Fibroblast of pulmonary artery (primary cell): ENCODE measurements around the gene CPT1A.

Experiments used
- DNase-seq: peaks from one replicate; pipeline ENCODE4 v3.0.0-alpha.2; 2010; ENCODE audit warnings: low read depth
- H3K4me3 ChIP-seq: replicated peaks from 2 replicates; pipeline ENCODE4 v1.5.1; 2011; ENCODE audit warnings: low read depth, mild to moderate bottlenecking, control low read depth, low read length, moderate library complexity
- TF ChIP-seq, protein P1 (sequence below): IDR thresholded peaks from 2 replicates; pipeline ENCODE4 v1.5.1; 2011; ENCODE audit warnings: mild to moderate bottlenecking, control low read depth, low read length, inconsistent platforms; ENCODE audit errors: missing control alignments

Gene CPT1A

DNA sequence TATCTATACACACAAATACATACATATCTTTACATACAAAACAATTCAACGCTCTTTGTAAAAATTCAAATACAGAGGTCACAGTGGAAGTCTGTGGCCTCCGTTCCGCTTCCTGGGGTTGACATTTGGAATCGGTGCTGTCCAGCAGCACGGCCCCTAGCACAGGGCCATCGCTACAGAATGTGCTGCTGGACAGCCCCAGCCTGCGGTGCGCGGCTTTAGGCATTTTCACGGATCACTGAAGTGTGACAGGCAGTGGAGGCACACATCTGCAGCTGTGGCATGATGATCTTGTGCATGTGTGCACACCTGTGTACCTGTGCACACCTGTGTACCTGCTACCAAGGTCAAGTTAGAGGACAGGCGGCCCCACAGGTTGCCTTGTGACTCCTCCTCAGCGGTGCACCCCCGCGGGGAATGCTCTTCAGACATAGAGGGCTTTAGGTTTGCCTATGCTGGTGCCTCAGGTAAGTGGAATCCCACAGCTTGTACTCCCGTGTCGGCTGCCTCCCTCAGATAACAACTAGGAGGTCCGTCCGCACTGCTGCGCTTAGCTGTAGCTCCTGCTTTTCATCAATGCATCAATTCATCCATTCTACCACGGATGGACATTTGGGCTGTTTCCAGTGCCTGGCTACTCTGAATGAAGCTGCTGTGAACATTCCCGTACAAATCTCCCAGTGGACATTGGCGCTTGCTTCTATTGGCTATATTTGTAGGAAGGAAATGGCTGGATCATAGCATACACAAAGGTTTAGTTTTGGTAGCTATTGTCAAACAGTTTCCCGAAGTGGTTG is 127.5 kb downstream of the CPT1A start:
- DNase-seq: no peak
- H3K4me3 ChIP-seq: no peak overlapping the region
- TF ChIP-seq, protein P1, sequence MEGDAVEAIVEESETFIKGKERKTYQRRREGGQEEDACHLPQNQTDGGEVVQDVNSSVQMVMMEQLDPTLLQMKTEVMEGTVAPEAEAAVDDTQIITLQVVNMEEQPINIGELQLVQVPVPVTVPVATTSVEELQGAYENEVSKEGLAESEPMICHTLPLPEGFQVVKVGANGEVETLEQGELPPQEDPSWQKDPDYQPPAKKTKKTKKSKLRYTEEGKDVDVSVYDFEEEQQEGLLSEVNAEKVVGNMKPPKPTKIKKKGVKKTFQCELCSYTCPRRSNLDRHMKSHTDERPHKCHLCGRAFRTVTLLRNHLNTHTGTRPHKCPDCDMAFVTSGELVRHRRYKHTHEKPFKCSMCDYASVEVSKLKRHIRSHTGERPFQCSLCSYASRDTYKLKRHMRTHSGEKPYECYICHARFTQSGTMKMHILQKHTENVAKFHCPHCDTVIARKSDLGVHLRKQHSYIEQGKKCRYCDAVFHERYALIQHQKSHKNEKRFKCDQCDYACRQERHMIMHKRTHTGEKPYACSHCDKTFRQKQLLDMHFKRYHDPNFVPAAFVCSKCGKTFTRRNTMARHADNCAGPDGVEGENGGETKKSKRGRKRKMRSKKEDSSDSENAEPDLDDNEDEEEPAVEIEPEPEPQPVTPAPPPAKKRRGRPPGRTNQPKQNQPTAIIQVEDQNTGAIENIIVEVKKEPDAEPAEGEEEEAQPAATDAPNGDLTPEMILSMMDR: no peak

DNA sequence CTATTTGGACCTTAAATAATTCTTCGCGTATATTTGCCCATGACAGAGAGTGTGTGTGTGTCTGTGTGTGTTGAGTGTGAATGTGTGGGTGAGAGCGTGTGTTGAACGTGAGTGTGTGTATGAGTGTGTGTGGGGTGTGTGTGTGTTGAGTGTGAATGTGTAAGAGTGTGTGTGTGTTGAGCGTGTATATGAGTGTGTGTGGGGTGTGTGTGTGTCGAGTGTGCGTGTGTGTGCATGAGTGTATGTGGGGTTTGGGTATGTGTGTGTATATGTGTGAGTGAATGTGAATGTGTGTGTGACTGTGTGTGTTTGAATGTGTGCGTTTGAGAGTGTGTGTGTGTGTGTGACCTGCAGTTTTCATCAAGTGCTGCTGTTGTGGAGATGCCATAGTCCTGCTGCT is 130.6 kb downstream of the CPT1A start:
- H3K4me3 ChIP-seq: no peak overlapping the region
- DNase-seq: no peak
- TF ChIP-seq, protein P1: no peak

DNA sequence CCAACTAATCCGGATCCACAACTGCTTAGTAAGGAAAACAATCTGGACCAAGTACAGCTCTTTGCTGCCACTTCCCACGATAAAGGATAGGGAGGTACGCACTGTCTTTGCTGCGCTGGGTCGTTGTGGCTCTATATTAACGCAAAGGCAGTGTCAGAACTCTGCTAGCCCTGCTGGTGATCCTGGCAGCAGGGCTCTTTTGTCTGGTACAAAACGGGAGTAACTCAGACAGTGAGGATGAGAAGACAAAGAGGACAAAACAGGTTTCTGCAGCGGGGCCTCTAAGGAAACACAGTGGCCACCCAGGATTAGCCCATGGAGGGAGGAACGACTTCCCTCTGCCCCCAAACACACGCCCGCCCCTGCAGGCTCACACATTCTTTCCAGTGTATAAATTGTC is 131.3 kb downstream of the CPT1A start:
- no peak overlapping the region for H3K4me3 ChIP-seq
- TF ChIP-seq, protein P1: no peak
- DNase-seq: no peak

DNA sequence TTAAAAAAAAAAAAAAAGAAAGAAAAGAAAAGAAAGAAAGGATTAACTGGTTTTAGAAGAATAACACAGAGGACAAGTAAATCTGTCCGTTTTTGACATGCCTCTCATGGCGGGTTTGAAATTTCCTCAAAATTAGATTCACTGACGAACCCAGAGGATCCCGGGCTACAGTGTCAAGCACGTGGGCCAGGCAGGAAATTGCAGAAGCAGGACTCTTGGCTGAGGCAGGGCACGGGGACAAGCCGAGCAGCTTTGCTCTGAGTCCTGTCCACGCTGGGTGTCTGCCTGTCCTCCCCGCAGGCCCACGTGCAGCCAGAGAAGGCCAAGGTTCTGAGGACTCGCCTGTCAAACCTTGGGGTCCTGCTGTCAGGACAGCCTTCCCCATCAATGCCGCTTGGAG is 132.7 kb downstream of the CPT1A start:
- DNase-seq: no peak

DNA sequence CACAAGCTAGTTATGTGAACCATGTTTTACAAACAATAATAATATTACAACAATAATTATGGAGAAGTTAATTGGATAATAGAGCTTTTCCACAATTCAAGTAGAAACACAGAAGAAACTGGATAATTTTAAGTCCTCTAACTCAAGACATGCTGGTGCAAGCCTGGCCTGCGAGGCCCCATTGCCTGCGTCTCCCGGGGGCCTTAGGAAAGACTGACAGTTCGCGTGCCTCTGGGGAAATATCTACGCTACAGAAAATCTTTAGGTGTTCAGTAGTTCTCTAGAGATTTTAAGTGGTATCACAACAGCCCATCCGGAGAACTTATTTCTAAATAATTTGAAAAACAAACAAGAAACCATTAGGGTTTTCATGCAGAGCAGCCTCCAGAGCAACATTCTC is 134.2 kb downstream of the CPT1A start:
- H3K4me3 ChIP-seq: no peak overlapping the region
- TF ChIP-seq, protein P1: no peak
- no peak for DNase-seq

More for the DNA sequence above, 132.7 kb downstream of the CPT1A start:
- H3K4me3 ChIP-seq: no peak overlapping the region
- TF ChIP-seq, protein P1: no peak

DNA sequence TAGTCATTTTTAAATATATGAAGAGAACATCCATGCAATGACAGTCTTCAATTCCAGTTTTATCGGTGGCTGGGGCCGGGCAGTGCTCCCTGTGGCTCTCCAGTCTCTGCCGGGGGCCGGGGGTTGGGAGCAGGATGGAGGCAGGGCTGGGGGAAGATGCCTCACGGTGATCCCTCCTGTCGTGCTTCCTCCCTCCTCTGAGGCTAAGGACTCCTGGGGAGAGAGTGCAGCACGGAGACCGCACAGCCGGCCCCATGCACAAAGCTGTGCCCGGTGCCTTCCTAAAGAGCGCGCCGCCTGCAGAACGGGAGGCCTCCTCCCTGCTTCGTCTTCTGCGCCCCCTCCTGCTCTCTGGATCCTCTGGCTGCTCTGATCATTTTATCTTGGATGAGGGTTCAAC is 136.8 kb downstream of the CPT1A start:
- H3K4me3 ChIP-seq: no peak overlapping the region
- TF ChIP-seq, protein P1: no peak
- no peak for DNase-seq
